IMR-90 (cell line): ENCODE measurements around the gene BRPF1. TPM values are rescaled to one million over a fixed set of nuclear protein-coding genes. Genes with fewer than 3 reads are reported as not detected.

Experiments
- ATAC-seq: fragments of 200-7000 bp; cut with Tn5 transposase; 2 replicates; pipeline ENCODE4 v1.9.1; 2020; ENCODE audit warnings: low read depth, mild to moderate bottlenecking, moderate library complexity
- BruUV-seq: library from RNA; stranded (reverse); fragments of 400-500 nt; replicated peaks from 2 replicates; lab custom pipeline; 2021; lab: Mats Ljungman, UMichigan
- CTCF ChIA-PET: fragments of 300-600 bp; formaldehyde crosslinking; extraction: SDS; loops from one replicate; lab custom pipeline; 2021; ENCODE audit warnings: antibody characterized with exemption; lab: Yijun Ruan, JAX
- POLR2A ChIA-PET: fragments of 300-600 bp; sonication (Branson Sonifier 250); formaldehyde crosslinking; loops from one replicate; lab custom pipeline; 2022; ENCODE audit warnings: antibody characterized with exemption; ENCODE audit not compliant: unreplicated experiment; lab: Charles Lee
- DNase-seq: peaks from one replicate; pipeline ENCODE4 v3.0.0; 2013
- H2AFZ ChIP-seq: replicated peaks from 2 replicates; pipeline ENCODE3; 2013; ENCODE audit warnings: low read length, mild to moderate bottlenecking; ENCODE audit not compliant: poor library complexity
- H2AK5ac ChIP-seq: 2 replicates; pipeline ENCODE4 v1.6.1; 2013; ENCODE audit warnings: low read depth, low read length, inconsistent platforms
- H2AK9ac ChIP-seq: replicated peaks from 2 replicates; pipeline ENCODE3; 2013; ENCODE audit warnings: mild to moderate bottlenecking, low read depth, low read length, moderate library complexity; ENCODE audit not compliant: poor library complexity
- H2BK120ac ChIP-seq: 2 replicates; pipeline ENCODE4 v1.6.1; 2013; ENCODE audit warnings: low read depth, low read length, inconsistent platforms
- H2BK15ac ChIP-seq: 3 replicates; pipeline ENCODE4 v1.6.1; 2013; ENCODE audit warnings: low read depth, low read length, inconsistent platforms
- H2BK20ac ChIP-seq: 2 replicates; pipeline ENCODE4 v1.6.1; 2013; ENCODE audit warnings: low read depth, mild to moderate bottlenecking, inconsistent platforms, low read length, moderate library complexity
- H2BK5ac ChIP-seq: 2 replicates; pipeline ENCODE4 v1.6.1; 2013; ENCODE audit warnings: mild to moderate bottlenecking, low read depth, low read length, inconsistent platforms; ENCODE audit not compliant: poor library complexity, severe bottlenecking
- H3K14ac ChIP-seq: replicated peaks from 2 replicates; pipeline ENCODE4 v1.6.1; 2013; ENCODE audit warnings: low read depth, low read length, inconsistent platforms
- H3K18ac ChIP-seq: 2 replicates; pipeline ENCODE4 v1.6.1; 2013; ENCODE audit warnings: low read depth, low read length, control low read depth
- H3K23ac ChIP-seq: 2 replicates; pipeline ENCODE4 v1.6.1; 2013; ENCODE audit warnings: low read depth, low read length, inconsistent platforms
- H3K27ac ChIP-seq: 2 replicates; pipeline ENCODE4 v1.5.1; 2013; ENCODE audit warnings: mild to moderate bottlenecking, control low read depth, low read length; ENCODE audit not compliant: insufficient read depth
- H3K27me3 ChIP-seq: 2 replicates; pipeline ENCODE4 v1.6.1; 2013; ENCODE audit warnings: low read length; ENCODE audit not compliant: control insufficient read depth, insufficient read depth
- H3K36me3 ChIP-seq: 2 replicates; pipeline ENCODE4 v1.6.1; 2013; ENCODE audit warnings: low read length, mixed read lengths; ENCODE audit not compliant: control insufficient read depth, insufficient read depth
- H3K4ac ChIP-seq: 2 replicates; pipeline ENCODE4 v1.6.1; 2013; ENCODE audit warnings: low read depth, low read length, inconsistent platforms
- H3K4me1 ChIP-seq: 2 replicates; pipeline ENCODE4 v1.6.1; 2013; ENCODE audit warnings: low read length, mixed read lengths; ENCODE audit not compliant: control insufficient read depth, insufficient read depth
- H3K4me2 ChIP-seq: 2 replicates; pipeline ENCODE4 v1.6.1; 2013; ENCODE audit warnings: low read depth, mild to moderate bottlenecking, control low read depth, low read length, moderate library complexity
- H3K4me3 ChIP-seq: 2 replicates; pipeline ENCODE4 v1.5.1; 2013; ENCODE audit warnings: low read depth, mild to moderate bottlenecking, control low read depth, low read length, moderate library complexity; ENCODE audit not compliant: insufficient read depth
- H3K56ac ChIP-seq: 2 replicates; pipeline ENCODE4 v1.6.1; 2013; ENCODE audit warnings: low read length, inconsistent platforms; ENCODE audit not compliant: insufficient read depth; ENCODE audit errors: extremely low read depth
- H3K79me1 ChIP-seq, 2 experiments: 2 replicates each; pipeline ENCODE4 v1.6.1; 2013; ENCODE audit warnings: low read length in 2 of 2, inconsistent platforms in 1 of 2, low read depth in 1 of 2
- H3K9ac ChIP-seq: 2 replicates; pipeline ENCODE4 v1.6.1; 2013; ENCODE audit warnings: low read depth, low read length, control low read depth
- H3K9me1 ChIP-seq: 2 replicates; pipeline ENCODE4 v1.6.1; 2013; ENCODE audit warnings: low read length, inconsistent platforms; ENCODE audit not compliant: insufficient read depth
- H3K9me3 ChIP-seq: 2 replicates; pipeline ENCODE4 v1.6.1; 2013; ENCODE audit warnings: low read length; ENCODE audit not compliant: control insufficient read depth, insufficient read depth
- H4K20me1 ChIP-seq: 2 replicates; pipeline ENCODE4 v1.6.1; 2013; ENCODE audit warnings: low read length, inconsistent platforms; ENCODE audit not compliant: insufficient read depth
- H4K5ac ChIP-seq: 2 replicates; pipeline ENCODE4 v1.6.1; 2013; ENCODE audit warnings: mild to moderate bottlenecking, low read depth, low read length, control low read depth
- H4K8ac ChIP-seq, 2 experiments: 2 replicates each; pipeline ENCODE4 v1.6.1; 2013; ENCODE audit warnings: low read depth in 2 of 2, low read length in 2 of 2, control low read depth in 1 of 2, inconsistent platforms in 1 of 2
- H4K91ac ChIP-seq: 2 replicates; pipeline ENCODE4 v1.6.1; 2013; ENCODE audit warnings: low read depth, low read length, inconsistent platforms; ENCODE audit not compliant: insufficient read depth
- CHD1 ChIP-seq: IDR thresholded peaks from 2 replicates; pipeline ENCODE4 v1.6.1; 2012; ENCODE audit warnings: low read depth, low read length, improper control_type of control experiment
- MAFK ChIP-seq: IDR thresholded peaks from 2 replicates; pipeline ENCODE4 v1.6.1; 2012; ENCODE audit warnings: low read depth, low read length, improper control_type of control experiment
- MXI1 ChIP-seq: IDR thresholded peaks from 2 replicates; pipeline ENCODE4 v1.6.1; 2012; ENCODE audit warnings: low read depth, mild to moderate bottlenecking, low read length, moderate library complexity, borderline replicate concordance
- RCOR1 ChIP-seq: IDR thresholded peaks from 2 replicates; pipeline ENCODE4 v1.6.1; 2012; ENCODE audit warnings: mild to moderate bottlenecking, low read length, improper control_type of control experiment; ENCODE audit not compliant: insufficient replicate concordance
- WGBS, 2 experiments: methylation state at CpG; one replicate each; pipeline versions ENCODE4 v1.1.5 to v1.1.7; 2013; ENCODE audit warnings: missing lambda C conversion rate in 2 of 2; ENCODE audit not compliant: insufficient read length in 1 of 2; ENCODE audit errors: extremely low coverage in 2 of 2; 5-methylcytosine and 5-hydroxymethylcytosine counted together
- dilution Hi-C: fragments of 300-500 bp; cut with HindIII; formaldehyde crosslinking; loops from one replicate; pipeline ENCODE4 v1.14.3; 2018; ENCODE audit warnings: low sequenced_read_pairs; ENCODE audit not compliant: unreplicated experiment
- in situ Hi-C: fragments of 300-500 bp; cut with MboI; formaldehyde crosslinking; loops from 3 replicates; pipeline ENCODE4 v1.14.3; 2019; ENCODE audit warnings: low sequenced_read_pairs, inconsistent platforms, mixed read lengths
- intact Hi-C: fragments of 100-400 bp; cut with micrococcal nuclease; formaldehyde crosslinking; loops from 2 replicates; pipeline ENCODE4 v1.10.0; 2022
- polyA plus RNA-seq, 3 experiments: library from polyadenylated mRNA; depleted of rRNA; stranded (reverse); fragments of >200 nt; gene quantifications; 2 replicates each; pipeline ENCODE4 v1.2.3, GENCODE V29; 2012; ENCODE audit warnings: low replicate concordance in 1 of 3
- total RNA-seq: library from RNA; depleted of rRNA; stranded (reverse); fragments of >200 nt; gene quantifications from 2 replicates; pipeline ENCODE4 v1.2.3, GENCODE V29; 2012
- TF ChIP-seq, protein P1 (sequence below): conservative IDR thresholded peaks from 2 replicates; pipeline ENCODE4 v1.5.1; 2012; ENCODE audit warnings: mild to moderate bottlenecking, low read depth, low read length, improper control_type of control experiment

BRPF1 gene
- total and polyA plus RNA-seq, 2 of the 4 experiments (the other 2 are of a cell fraction): 13.6 to 15.6 TPM

- no peak overlapping the region for H4K5ac ChIP-seq
- H3K9me1 ChIP-seq: no peaks in the 10 kb centered on the region
- H3K9me3 ChIP-seq: no peaks in the 10 kb centered on the region
- H3K9ac ChIP-seq: no peak overlapping the region
- no peaks in the 10 kb centered on the region for H4K20me1 ChIP-seq
- H3K27me3 ChIP-seq: peaks cover 14% of the 10 kb centered on the region
- H3K27ac ChIP-seq: no peak overlapping the region
- H3K4me2 ChIP-seq: no peak overlapping the region
- no peak overlapping the region for H4K91ac ChIP-seq
- H4K8ac ChIP-seq: no peak overlapping the region
- in situ Hi-C loops (no loop called here), intact Hi-C loops (no loop called here), dilution Hi-C loops (no loop called here)
- no TSS peak for BruUV-seq
- no peaks in the 10 kb centered on the region for H3K79me1 ChIP-seq
- no peaks in the 10 kb centered on the region for H3K4me1 ChIP-seq
- no CpG with 5 or more reads among the region's 4 CpGs for WGBS, 2 experiments
- DNase-seq (no peak), ATAC-seq (no peak)
- H3K56ac ChIP-seq: no peak overlapping the region
- H3K4ac ChIP-seq: no peak overlapping the region
- H3K14ac ChIP-seq: no peak overlapping the region
- no peak overlapping the region for H3K23ac ChIP-seq
- H3K4me3 ChIP-seq: no peak overlapping the region
- H3K18ac ChIP-seq: no peak overlapping the region
- TF ChIP-seq RCOR1 (no peak), CHD1 (no peak), MAFK (no peak), MXI1 (no peak)
- TF ChIP-seq, protein P1, sequence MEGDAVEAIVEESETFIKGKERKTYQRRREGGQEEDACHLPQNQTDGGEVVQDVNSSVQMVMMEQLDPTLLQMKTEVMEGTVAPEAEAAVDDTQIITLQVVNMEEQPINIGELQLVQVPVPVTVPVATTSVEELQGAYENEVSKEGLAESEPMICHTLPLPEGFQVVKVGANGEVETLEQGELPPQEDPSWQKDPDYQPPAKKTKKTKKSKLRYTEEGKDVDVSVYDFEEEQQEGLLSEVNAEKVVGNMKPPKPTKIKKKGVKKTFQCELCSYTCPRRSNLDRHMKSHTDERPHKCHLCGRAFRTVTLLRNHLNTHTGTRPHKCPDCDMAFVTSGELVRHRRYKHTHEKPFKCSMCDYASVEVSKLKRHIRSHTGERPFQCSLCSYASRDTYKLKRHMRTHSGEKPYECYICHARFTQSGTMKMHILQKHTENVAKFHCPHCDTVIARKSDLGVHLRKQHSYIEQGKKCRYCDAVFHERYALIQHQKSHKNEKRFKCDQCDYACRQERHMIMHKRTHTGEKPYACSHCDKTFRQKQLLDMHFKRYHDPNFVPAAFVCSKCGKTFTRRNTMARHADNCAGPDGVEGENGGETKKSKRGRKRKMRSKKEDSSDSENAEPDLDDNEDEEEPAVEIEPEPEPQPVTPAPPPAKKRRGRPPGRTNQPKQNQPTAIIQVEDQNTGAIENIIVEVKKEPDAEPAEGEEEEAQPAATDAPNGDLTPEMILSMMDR: no peak
- no peak overlapping the region for H2AFZ ChIP-seq
- ChIA-PET CTCF (interaction anchor here (0.5 kb wide), 1 partner anchor 322 kb away, joined by 3 read pairs; no protein-coding TSS in a partner anchor), POLR2A (no interaction called here)
- H3K36me3 ChIP-seq: peaks cover 22% of the 10 kb centered on the region
- no peak overlapping the region for H2BK20ac ChIP-seq
- H2BK15ac ChIP-seq: no peak overlapping the region
- H2AK9ac ChIP-seq: no peak overlapping the region
- no peak overlapping the region for H2AK5ac ChIP-seq
- no peak overlapping the region for H2BK120ac ChIP-seq
- no peak overlapping the region for H2BK5ac ChIP-seq
Measured at GRCh38 chr3:9703240-9703639, 28.3 kb upstream of the BRPF1 start.
